Esophagus squamous epithelium (tissue), 5 donors: ENCODE measurements around the gene TOGARAM2. TPM values are rescaled to one million over a fixed set of nuclear protein-coding genes. Genes with fewer than 3 reads are reported as not detected.
"Not testable (repeated sequence)": the region's sequence is repeated elsewhere in the genome, so short reads cannot be mapped to it uniquely, and the experiment has no call there.

Experiments
- DNase-seq: peaks from one replicate; lab custom pipeline; 2025; lab: John Stamatoyannopoulos, UW
- H3K27ac ChIP-seq, 4 donors: fragments of 200-600 bp; sonication (generic); one replicate each; pipeline ENCODE4 v1.5.1; 2016 to 2019; ENCODE audit warnings: mild to moderate bottlenecking in 1 of 4
- H3K27me3 ChIP-seq, 4 donors: fragments of 200-600 bp; sonication (generic); 1 replicate in 3 of 4; 2 replicates in 1 of 4; pipeline versions ENCODE4 v1.5.1 to v1.6.0; 2017 to 2021; ENCODE audit warnings: antibody characterized with exemption in 1 of 4
- H3K36me3 ChIP-seq, 3 donors: fragments of 200-600 bp; sonication (generic); one replicate each; pipeline ENCODE4 v1.5.1; 2016 to 2019
- H3K4me1 ChIP-seq, 3 donors: fragments of 200-600 bp; sonication (generic); one replicate each; pipeline ENCODE4 v1.5.1; 2017 to 2019
- H3K4me3 ChIP-seq, 4 donors: fragments of 200-600 bp; sonication (generic); 1 replicate in 3 of 4; 2 replicates in 1 of 4; pipeline ENCODE4 v1.5.1; 2016 to 2019; ENCODE audit warnings: mild to moderate bottlenecking in 2 of 4, moderate library complexity in 1 of 4
- H3K9me3 ChIP-seq, 3 donors: fragments of 200-600 bp; sonication (generic); one replicate each; pipeline ENCODE4 v1.5.1; 2016 to 2019
- POLR2A ChIP-seq, 4 donors: fragments of 450-650 bp; IDR thresholded peaks; one replicate each; pipeline ENCODE4 v1.6.1; 2017; ENCODE audit warnings: antibody characterized with exemption in 4 of 4, mild to moderate bottlenecking in 4 of 4, moderate library complexity in 3 of 4
- WGBS, 2 donors: methylation state at CpG; one replicate each; pipeline ENCODE4 v1.1.5; 2018; 5-methylcytosine and 5-hydroxymethylcytosine counted together
- intact Hi-C: fragments of 100-400 bp; cut with DNase I; formaldehyde crosslinking; loops from one replicate; pipeline ENCODE4 v1.15.0; 2022
- total RNA-seq, 4 donors: library from RNA; depleted of rRNA; stranded (reverse); fragments of >200 nt; gene quantifications; one replicate each; pipeline ENCODE4 v1.1.0, GENCODE V29; 2016
- TF ChIP-seq, protein P1 (sequence below), 6 experiments: fragments of 450-650 bp in 4 of 6; fragments of 200-600 bp in 2 of 6; sonication (generic) in 2 of 6; IDR thresholded peaks; one replicate each; pipeline ENCODE4 v1.5.1; 2016 to 2019; ENCODE audit warnings: antibody characterized with exemption in 6 of 6, mild to moderate bottlenecking in 4 of 6, moderate library complexity in 4 of 6
- donor health status: DM: yes; HTN: yes; CAD: no.

The TOGARAM2 gene
- total RNA-seq, 4 donors from 2014 or later: 0.03 to 0.76 (median 0.48) TPM; not detected in 1

DNA sequence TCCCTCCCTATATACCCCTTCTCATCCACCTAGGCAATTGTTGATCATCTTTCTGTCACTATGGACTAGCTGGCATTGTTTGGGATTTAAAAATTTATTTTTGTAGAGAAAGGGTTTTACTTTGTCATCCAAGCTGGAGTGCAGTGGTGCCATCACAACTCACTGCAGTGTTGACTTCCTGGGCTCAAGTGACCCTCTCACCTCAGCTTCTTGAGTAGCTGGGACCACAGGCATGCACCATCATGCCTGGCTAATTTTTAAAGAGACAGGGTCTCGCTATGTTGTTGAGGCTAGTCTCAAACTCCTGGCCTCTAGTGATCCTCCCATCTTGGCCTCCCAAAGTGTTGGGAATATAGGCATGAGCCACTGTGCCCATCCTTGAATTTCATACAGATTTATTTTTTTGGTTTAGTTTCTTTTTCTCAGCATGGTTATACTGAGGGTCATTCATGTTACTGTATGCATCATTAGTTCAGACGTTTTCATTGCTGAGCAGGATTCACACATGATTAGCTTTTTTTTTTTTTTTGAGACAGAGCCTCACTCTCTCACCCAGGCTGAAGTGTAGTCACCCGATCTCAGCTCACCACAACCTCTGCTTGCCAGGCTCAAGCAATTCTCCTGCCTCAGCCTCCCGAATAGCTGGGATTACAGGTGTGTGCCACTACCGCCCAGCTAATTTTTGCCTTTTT is 101.9 kb downstream of the TOGARAM2 start:
- Histone ChIP-seq H3K9me3 (peaks cover 0 to 19% (median 4%) of the 10 kb centered on the region in 3 donors), H3K36me3 (no peaks in the 10 kb centered on the region), H3K4me1 (no peaks in the 10 kb centered on the region), H3K4me3 (no peak overlapping the region), H3K27ac (no peak overlapping the region), H3K27me3 (no peaks in the 10 kb centered on the region)
- TF ChIP-seq POLR2A (IDR thresholded peaks at IDR 0.05): no peak
- TF ChIP-seq, protein P1, sequence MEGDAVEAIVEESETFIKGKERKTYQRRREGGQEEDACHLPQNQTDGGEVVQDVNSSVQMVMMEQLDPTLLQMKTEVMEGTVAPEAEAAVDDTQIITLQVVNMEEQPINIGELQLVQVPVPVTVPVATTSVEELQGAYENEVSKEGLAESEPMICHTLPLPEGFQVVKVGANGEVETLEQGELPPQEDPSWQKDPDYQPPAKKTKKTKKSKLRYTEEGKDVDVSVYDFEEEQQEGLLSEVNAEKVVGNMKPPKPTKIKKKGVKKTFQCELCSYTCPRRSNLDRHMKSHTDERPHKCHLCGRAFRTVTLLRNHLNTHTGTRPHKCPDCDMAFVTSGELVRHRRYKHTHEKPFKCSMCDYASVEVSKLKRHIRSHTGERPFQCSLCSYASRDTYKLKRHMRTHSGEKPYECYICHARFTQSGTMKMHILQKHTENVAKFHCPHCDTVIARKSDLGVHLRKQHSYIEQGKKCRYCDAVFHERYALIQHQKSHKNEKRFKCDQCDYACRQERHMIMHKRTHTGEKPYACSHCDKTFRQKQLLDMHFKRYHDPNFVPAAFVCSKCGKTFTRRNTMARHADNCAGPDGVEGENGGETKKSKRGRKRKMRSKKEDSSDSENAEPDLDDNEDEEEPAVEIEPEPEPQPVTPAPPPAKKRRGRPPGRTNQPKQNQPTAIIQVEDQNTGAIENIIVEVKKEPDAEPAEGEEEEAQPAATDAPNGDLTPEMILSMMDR (IDR thresholded peaks at IDR 0.05): no peak
- 78 to 93% methylated on average over 5 of the region's 5 CpGs for WGBS, 2 donors
- no peak for DNase-seq
- intact Hi-C loops: no loop called here

DNA sequence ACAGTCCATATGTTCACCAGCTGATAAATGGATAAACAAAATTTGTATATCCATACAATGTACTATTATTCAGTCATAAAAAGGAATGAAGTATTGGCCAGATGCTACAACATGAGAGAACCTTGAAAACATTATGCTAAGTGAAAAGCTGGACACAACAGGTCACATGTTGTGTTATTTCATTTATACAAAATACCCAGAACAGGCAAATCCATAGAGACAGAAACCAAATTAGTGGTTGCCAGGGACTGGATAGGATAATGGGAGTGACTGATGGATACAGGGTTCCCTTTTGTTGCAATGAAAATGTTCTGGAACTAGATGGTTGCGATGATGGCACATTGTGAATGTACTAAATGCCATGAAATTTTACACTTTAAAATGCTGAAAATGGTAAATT is 103.5 kb downstream of the TOGARAM2 start:
- WGBS, 2 donors: 88 to 91% methylated on average over 1 of the region's 1 CpG
- Histone ChIP-seq H3K36me3 (no peaks in the 10 kb centered on the region), H3K27ac (no peak overlapping the region), H3K4me1 (no peaks in the 10 kb centered on the region), H3K9me3 (peaks cover 0 to 15% (median 4%) of the 10 kb centered on the region in 3 donors), H3K4me3 (no peak overlapping the region), H3K27me3 (no peaks in the 10 kb centered on the region)
- TF ChIP-seq POLR2A (IDR thresholded peaks at IDR 0.05): no peak
- TF ChIP-seq, protein P1 (IDR thresholded peaks at IDR 0.05): no peak
- intact Hi-C loops: no loop called here
- DNase-seq: no peak

- H3K4me1 ChIP-seq, H3K36me3 ChIP-seq, H3K27ac ChIP-seq, H3K4me3 ChIP-seq, DNase-seq, H3K27me3 ChIP-seq, intact Hi-C loops, H3K9me3 ChIP-seq: not testable (repeated sequence)
- WGBS, 2 donors: 93 to 98% methylated on average over 5 to 7 of the region's 7 CpGs
Measured at GRCh38 chr2:29090311-29090710, 109.2 kb downstream of the TOGARAM2 start.

DNA sequence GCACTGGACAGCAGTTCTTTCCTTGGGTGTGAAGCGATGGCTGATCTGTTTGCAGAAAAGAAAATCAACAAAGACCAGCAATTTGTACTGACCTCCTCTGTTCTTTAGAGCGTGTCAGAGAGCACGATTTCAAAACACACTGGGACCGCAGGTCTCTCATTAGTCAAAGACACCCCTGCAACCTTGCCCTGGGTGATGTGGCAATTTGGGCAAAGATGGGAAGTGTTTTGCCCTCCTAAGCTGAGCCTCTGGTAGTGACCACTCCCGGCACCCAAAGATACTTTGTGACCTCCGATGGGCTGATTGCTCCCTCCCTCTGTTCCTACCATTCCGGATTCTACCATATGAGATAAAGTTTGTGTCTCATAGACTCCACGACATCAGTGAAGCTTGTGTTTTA is 115.9 kb downstream of the TOGARAM2 start:
- Histone ChIP-seq H3K27me3 (no peaks in the 10 kb centered on the region), H3K4me3 (no peak overlapping the region), H3K27ac (no peak overlapping the region), H3K36me3 (no peaks in the 10 kb centered on the region), H3K9me3 (no peaks in the 10 kb centered on the region), H3K4me1 (no peaks in the 10 kb centered on the region)
- no peak for DNase-seq
- WGBS, 2 donors: 84 to 89% methylated on average over 6 to 8 of the region's 8 CpGs
- intact Hi-C loops: no loop called here
- TF ChIP-seq, protein P1 (IDR thresholded peaks at IDR 0.05): no peak
- TF ChIP-seq POLR2A (IDR thresholded peaks at IDR 0.05): no peak

DNA sequence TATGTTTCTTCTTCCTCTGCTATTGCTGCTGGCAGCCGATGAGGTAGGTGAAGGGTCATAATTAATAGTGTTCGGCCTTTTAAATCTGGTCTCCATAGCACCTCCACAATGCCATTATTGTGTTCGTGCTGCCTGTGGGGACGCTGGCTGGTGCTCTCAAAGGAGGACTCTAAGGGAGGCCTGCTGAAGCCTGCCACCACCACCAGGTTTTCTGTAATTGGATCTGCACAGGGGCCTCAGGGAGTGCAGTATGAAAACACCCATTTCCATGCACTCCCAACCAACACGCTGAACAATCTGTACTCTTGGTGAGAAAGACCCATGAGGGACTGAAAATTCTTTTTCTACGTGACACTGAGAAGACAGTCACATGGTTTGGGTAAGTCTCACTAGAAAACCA is 116.5 kb downstream of the TOGARAM2 start:
- WGBS, 2 donors: 45 to 46% methylated on average over 3 to 6 of the region's 6 CpGs
- Histone ChIP-seq H3K9me3 (no peaks in the 10 kb centered on the region), H3K27ac (no peak overlapping the region), H3K4me1 (no peaks in the 10 kb centered on the region), H3K36me3 (no peaks in the 10 kb centered on the region), H3K4me3 (no peak overlapping the region), H3K27me3 (no peaks in the 10 kb centered on the region)
- DNase-seq: no peak
- intact Hi-C loops: no loop called here
- TF ChIP-seq POLR2A (IDR thresholded peaks at IDR 0.05): no peak
- TF ChIP-seq, protein P1 (IDR thresholded peaks at IDR 0.05): no peak
